Activated naive CD4-positive, alpha-beta T cell treated with anti-CD3 and anti-CD28 coated beads, Interleukin-2, amount 50 U/mL, for 72 hours (primary cell): Measurements from ENCODE around the gene PRKCH. TPM values are rescaled to one million over a fixed set of nuclear protein-coding genes. Genes with fewer than 3 reads are reported as not detected.
A peak's percentile ranks its signal among the peaks of the same experiment; 100 is the strongest.

ENCODE experiments used
- ATAC-seq, 2 donors: fragments of 150-1000 bp; cut with Tn5 transposase; 2 replicates each; pipeline ENCODE4 v1.10.0; 2021; ENCODE audit warnings: mild to moderate bottlenecking in 2 of 2, moderate library complexity in 2 of 2
- DNase-seq, 2 donors: peaks; one replicate each; pipeline ENCODE4 v3.0.0; 2021 to 2022; ENCODE audit warnings: low spot score in 2 of 2
- H3K27ac Mint-ChIP-seq, 2 donors: one replicate each; pipeline ENCODE4 v1.8.0; 2022; ENCODE audit warnings: mild to moderate bottlenecking in 2 of 2, mixed read lengths in 2 of 2
- H3K36me3 Mint-ChIP-seq, 2 donors: one replicate each; pipeline ENCODE4 v1.8.0; 2022; ENCODE audit warnings: mixed read lengths in 2 of 2
- H3K9me3 Mint-ChIP-seq, 2 donors: one replicate each; pipeline ENCODE4 v1.8.0; 2022; ENCODE audit warnings: mixed read lengths in 2 of 2
- total RNA-seq, 2 donors: library from RNA; stranded (reverse); gene quantifications; one replicate each; pipeline ENCODE4 v1.2.3, GENCODE V29; 2022

The PRKCH gene
- total RNA-seq, 2 donors from 2014 or later, result 131 to 216 TPM

- peaks cover 0 to under 1% of the 10 kb centered on the region in 2 donors for H3K9me3 Mint-ChIP-seq
- peaks cover 0 to 21% of the 10 kb centered on the region in 2 donors for H3K36me3 Mint-ChIP-seq
- ATAC-seq (peak; percentile 18 to 23), DNase-seq (no peak)
- H3K27ac Mint-ChIP-seq, result peak overlapping the region; percentile 83 to 94
Measured at GRCh38 chr14:61569308-61569707, 247.9 kb downstream of the PRKCH start.

DNA sequence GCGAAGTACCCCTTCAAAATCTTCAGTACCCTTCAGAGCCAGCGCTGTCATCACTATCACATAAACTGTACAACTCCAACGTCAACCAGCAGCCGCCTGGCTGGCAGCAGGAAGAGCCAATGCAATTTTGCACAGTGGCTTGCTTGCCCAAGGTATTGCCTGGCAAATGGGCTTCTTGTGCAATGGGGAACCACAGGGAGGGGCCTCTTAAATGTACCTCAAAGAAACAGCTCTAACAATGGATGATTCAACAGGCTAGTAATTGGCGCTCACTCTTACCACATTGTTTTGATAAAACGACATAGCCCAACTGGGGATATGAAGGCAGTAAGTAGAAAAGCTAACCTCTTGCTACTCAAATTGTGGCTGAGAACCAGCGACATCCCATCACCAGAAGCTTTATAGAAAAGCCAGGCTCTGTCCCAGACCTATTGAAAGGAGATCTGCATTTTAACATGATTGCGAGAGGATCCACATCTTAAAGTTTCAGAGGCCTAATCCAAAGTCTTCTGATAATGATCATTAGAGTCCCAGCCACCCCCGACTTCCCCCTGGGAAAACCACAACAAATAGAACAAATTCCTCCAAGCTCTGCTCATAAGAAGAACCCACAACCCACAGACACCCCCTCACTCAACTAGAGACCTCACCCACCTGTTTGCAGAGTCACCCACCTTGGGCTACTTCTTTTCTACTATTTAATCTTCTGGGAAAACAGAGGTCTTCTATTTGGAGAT, 248.6 kb downstream of the PRKCH start:
- peaks cover 0 to 18% of the 10 kb centered on the region in 2 donors for H3K36me3 Mint-ChIP-seq
- H3K9me3 Mint-ChIP-seq, result no peaks in the 10 kb centered on the region
- H3K27ac Mint-ChIP-seq, result peak overlapping the region; percentile 83 to 94
- DNase-seq (peak in 1 of 2 donors; percentile 46), ATAC-seq (peak; percentile 76 to 80)

DNA sequence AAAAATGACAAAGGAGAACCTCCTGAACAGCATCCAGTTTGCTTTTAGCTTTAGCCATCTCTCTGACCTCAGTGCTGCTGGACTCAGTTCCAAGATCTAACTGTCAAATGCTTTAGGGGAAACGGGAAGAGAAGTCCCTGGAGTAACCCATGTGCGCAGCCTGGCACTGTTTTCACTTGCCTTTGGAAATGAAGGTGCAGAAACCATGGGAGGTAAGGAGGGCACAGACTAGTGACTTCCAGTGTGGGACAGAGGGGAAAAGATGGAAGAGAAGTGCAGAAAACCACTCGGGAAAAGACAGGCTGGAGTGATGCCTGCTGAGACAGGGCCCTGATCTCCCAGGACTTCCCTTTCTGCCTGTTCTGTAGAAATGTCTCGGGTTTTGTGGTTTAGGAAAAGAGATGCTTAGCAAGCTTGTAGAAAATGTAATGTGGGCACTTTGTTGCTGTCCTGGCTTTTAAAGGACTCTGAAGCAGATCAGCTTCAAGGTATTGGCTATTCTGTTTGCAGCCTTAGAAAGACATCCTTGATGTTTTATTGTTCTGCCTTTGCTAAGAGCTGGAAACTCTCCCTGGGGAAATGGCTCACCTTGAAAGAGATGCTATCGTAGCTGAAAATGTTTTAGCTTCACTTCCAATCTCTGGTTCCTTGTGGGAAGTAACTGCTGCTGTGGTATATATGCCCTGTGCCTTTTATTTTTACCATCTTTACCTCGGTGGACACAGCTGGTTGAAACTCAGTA, 249.3 kb downstream of the PRKCH start:
- Mint-ChIP-seq H3K9me3 (no peaks in the 10 kb centered on the region), H3K36me3 (peaks cover 0 to 10% of the 10 kb centered on the region in 2 donors), H3K27ac (peak overlapping the region; percentile 83 to 94)
- DNase-seq (no peak), ATAC-seq (no peak)

DNA sequence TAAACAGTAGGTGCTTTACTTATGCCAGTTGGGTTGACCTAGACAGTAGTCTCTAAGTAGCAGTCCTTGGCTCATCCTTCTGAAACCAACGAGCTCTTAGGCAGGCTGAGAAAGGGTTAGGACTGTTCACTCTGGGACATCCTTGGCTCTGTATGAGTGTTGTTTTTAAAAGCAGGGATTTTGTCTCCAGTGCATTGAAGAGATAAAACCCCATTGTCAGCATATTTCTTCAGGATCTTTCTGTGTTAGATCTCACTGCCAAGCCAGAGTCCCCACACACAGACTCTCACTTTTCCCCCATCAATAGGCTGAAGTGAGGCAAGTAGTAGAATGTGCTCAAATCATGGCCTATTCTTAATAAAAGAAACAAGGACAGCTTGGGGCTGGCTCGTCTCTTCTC, 250.5 kb downstream of the PRKCH start:
- no peak for ATAC-seq

DNA sequence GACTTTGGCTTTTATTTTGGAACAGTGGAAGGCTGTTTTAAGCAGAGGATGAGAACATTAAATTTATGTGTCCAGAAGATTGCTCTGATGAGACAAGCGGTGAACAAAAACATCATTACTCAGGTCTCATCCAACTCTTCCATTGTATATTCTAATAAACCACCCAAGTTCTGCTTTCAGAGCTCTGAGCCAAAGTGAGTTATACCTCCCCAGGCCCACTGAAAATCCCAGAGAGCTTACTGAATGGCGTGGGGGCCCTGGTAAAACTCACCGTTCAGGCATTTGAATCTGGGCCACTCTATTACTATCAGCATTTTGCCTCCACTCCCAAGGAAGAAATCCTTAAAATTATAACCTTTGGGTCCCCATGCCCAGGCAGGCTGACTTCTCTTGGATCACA, 251.9 kb downstream of the PRKCH start:
- Mint-ChIP-seq H3K27ac (peak overlapping the region; percentile 11 to 14), H3K36me3 (no peaks in the 10 kb centered on the region), H3K9me3 (no peaks in the 10 kb centered on the region)
- ATAC-seq, result no peak
- DNase-seq, result no peak

More for the DNA sequence above, 250.5 kb downstream of the PRKCH start:
- no peak overlapping the region for H3K27ac Mint-ChIP-seq
- H3K9me3 Mint-ChIP-seq, result no peaks in the 10 kb centered on the region
- no peak for DNase-seq
- no peaks in the 10 kb centered on the region for H3K36me3 Mint-ChIP-seq

DNA sequence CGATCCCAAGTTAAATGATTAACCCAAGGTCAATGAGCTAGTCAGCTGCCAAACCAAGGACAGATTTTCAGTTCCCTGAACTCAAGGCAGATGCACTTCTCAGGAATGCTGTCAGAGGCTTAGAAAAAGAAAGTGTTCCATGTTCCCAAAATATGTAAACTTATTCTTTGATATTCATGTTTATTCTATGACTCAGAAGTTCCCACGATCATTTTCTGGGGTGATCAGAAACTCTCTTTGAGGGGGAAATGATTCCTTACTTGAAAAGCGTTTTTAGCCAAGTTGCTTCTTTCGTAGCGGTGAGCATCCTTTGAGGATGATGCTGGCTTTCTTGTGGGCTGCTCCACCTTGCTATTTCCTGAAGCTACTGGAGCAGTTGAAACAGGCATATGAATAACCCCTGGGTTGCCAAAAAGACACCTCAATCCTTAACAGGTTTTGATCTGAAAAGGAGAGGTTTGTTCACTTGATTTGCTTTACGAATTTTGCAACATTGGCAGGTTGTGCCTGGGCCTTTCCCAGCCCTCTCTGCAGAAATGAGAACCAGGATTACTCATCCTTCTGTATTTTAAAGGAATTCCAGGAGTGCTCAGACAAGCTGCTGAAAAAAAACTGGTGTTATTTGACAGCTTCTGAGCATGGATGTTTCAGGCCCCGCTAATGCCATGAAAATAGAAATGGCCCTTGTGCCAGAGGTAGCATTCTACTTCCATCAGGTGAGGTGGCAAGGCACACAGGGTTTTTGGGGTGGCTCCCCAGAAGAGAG, 252.6 kb downstream of the PRKCH start:
- no peaks in the 10 kb centered on the region for H3K36me3 Mint-ChIP-seq
- DNase-seq (no peak), ATAC-seq (peak; percentile 63 to 64)
- peak overlapping the region in 1 of 2 donors; percentile 14 for H3K27ac Mint-ChIP-seq
- H3K9me3 Mint-ChIP-seq, result no peaks in the 10 kb centered on the region

GRCh38 chr14:61574514-61574807, 253.1 kb downstream of the PRKCH start:
- no peak for ATAC-seq
- Mint-ChIP-seq H3K27ac (no peak overlapping the region), H3K36me3 (no peaks in the 10 kb centered on the region)

GRCh38 chr14:61575126-61575525, 253.7 kb downstream of the PRKCH start:
- no peak for ATAC-seq
- no peaks in the 10 kb centered on the region for H3K36me3 Mint-ChIP-seq
- no peak for DNase-seq
- H3K27ac Mint-ChIP-seq, result no peak overlapping the region
- H3K9me3 Mint-ChIP-seq, result no peaks in the 10 kb centered on the region

More at GRCh38 chr14:61574514-61574807, 253.1 kb downstream of the PRKCH start:
- H3K9me3 Mint-ChIP-seq, result no peaks in the 10 kb centered on the region
- DNase-seq, result no peak

GRCh38 chr14:61575551-61576150, 254.3 kb downstream of the PRKCH start:
- Mint-ChIP-seq H3K9me3 (no peaks in the 10 kb centered on the region), H3K36me3 (no peaks in the 10 kb centered on the region), H3K27ac (no peak overlapping the region)
- DNase-seq (no peak), ATAC-seq (no peak)

DNA sequence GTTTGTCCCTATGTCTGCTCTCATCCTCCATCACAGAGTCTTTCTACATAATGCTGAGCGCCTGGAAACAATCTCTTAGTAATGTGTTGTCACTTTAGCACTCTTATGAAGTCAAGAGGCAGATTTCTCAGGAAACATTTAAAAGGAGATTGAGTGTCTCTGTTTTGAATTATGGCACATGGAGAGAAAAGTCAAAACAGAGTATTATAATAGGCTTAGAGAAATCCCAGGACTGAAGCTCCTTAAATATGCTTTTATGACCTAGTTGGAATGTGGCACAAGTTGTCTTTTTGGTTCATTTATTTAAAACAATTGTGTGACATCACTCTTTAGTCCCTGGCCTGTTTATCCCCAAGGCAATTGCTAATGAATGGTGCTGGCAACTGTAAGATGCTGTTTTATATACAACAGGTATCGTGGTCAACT, 256.1 kb downstream of the PRKCH start:
- no peak for ATAC-seq
- no peak for DNase-seq
- Mint-ChIP-seq H3K36me3 (peaks cover 0 to 8% of the 10 kb centered on the region in 2 donors), H3K27ac (no peak overlapping the region), H3K9me3 (peaks cover 6 to 7% of the 10 kb centered on the region in 2 donors)

- ATAC-seq (no peak), DNase-seq (no peak)
- Mint-ChIP-seq H3K9me3 (peaks cover 6 to 7% of the 10 kb centered on the region in 2 donors), H3K36me3 (peaks cover 0 to 8% of the 10 kb centered on the region in 2 donors), H3K27ac (no peak overlapping the region)
Measured at GRCh38 chr14:61578745-61579144, 257.4 kb downstream of the PRKCH start.

DNA sequence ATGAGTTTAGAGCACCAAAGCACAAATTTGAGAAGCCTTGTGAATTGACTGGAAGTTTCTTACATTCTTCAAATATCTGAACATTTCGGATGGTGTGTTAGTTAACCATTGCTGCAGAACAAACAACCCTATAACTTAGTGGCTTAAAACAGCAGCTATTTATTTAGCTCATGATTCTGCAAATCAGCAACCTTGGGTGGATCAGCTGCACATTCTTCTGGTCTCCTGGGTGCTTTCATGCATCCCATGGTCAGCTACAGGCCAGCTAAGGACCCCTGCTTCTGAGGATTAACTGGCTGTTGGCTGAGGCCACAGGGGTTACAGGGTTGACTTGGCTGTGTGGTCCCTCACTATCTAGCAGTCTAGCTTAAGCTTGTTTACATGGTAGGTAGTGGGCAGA, 260.0 kb downstream of the PRKCH start:
- Mint-ChIP-seq H3K36me3 (peaks cover 0 to 8% of the 10 kb centered on the region in 2 donors), H3K27ac (no peak overlapping the region), H3K9me3 (peaks cover 6 to 7% of the 10 kb centered on the region in 2 donors)
- ATAC-seq (no peak), DNase-seq (no peak)

GRCh38 chr14:61581955-61582615, 260.7 kb downstream of the PRKCH start:
- H3K27ac Mint-ChIP-seq, result no peak overlapping the region
- ATAC-seq (no peak), DNase-seq (no peak)
- peaks cover 0 to 8% of the 10 kb centered on the region in 2 donors for H3K36me3 Mint-ChIP-seq
- H3K9me3 Mint-ChIP-seq, result peaks cover 6 to 7% of the 10 kb centered on the region in 2 donors

DNA sequence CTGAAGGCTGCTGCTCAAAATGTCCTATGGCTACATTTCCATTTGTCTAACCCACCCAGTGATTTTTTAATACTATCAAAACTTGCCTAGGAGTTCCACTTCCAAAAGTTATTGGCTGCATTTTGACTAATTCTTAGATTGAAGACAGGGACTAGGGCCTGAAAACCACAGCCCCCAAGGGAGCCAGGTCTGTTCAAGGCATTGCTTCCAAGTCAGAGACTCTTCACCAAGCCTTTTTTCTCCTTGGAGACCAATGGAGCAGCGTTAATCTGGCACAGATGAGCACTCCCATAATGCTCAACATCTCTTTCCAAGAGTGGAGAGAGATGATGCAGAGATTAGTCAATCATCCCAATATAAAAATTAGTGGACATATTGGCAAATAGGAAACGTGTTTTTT, 261.4 kb downstream of the PRKCH start:
- peaks cover 0 to 8% of the 10 kb centered on the region in 2 donors for H3K36me3 Mint-ChIP-seq
- H3K27ac Mint-ChIP-seq, result no peak overlapping the region
- no peak for ATAC-seq
- no peak for DNase-seq
- H3K9me3 Mint-ChIP-seq, result peaks cover 6 to 7% of the 10 kb centered on the region in 2 donors

DNA sequence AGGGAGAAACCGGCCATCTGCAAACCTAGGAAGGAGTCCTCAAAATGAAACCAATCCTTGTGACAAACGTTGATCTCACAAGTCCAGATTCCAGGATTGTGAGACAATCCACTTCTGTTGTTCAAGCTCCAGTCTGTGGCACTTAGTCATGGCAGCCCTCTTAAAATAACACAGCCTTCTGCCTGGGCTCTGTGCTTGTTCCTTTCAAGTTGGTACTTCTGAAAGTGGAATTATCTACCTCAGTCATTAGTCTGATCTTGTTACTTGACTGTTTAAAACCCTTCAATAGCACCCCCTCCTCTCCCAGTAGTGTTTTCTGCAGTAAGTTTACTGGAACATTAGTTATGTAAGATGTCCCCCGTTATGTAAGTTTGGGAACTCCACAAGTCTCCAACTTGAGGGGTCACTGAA, 263.0 kb downstream of the PRKCH start:
- H3K27ac Mint-ChIP-seq, result no peak overlapping the region
- H3K36me3 Mint-ChIP-seq, result peaks cover 0 to 8% of the 10 kb centered on the region in 2 donors
- peak in 1 of 2 donors; percentile 22 for ATAC-seq
- no peak for DNase-seq
- peaks cover 6 to 7% of the 10 kb centered on the region in 2 donors for H3K9me3 Mint-ChIP-seq
